Spinal cord (tissue), 10 donors: ENCODE data around the gene PRSS56. TPM values are rescaled to one million over a fixed set of nuclear protein-coding genes. Genes with fewer than 3 reads are reported as not detected.

ENCODE experiments used
- DNase-seq, 6 donors: peaks; one replicate each; pipeline versions ENCODE4 v3.0.0 to v3.0.0-alpha.2; 2013 to 2015; ENCODE audit warnings: low spot score in 6 of 6, low read depth in 4 of 6
- H3K27ac ChIP-seq: one replicate; pipeline ENCODE4 v1.5.1; 2013; ENCODE audit warnings: low read depth, low read length, control low read depth
- H3K27me3 ChIP-seq: one replicate; pipeline ENCODE4 v1.6.1; 2013; ENCODE audit warnings: low read length; ENCODE audit not compliant: control insufficient read depth, insufficient read depth
- H3K36me3 ChIP-seq: one replicate; pipeline ENCODE4 v1.6.1; 2013; ENCODE audit warnings: low read length; ENCODE audit not compliant: control insufficient read depth, insufficient read depth
- H3K4me1 ChIP-seq: one replicate; pipeline ENCODE4 v1.6.1; 2013; ENCODE audit warnings: low read length; ENCODE audit not compliant: control insufficient read depth, insufficient read depth
- H3K4me3 ChIP-seq: one replicate; pipeline ENCODE4 v1.5.1; 2013; ENCODE audit warnings: low read depth, low read length, control low read depth
- H3K9me3 ChIP-seq: one replicate; pipeline ENCODE4 v1.6.1; 2013; ENCODE audit warnings: low read length; ENCODE audit not compliant: control insufficient read depth, insufficient read depth
- WGBS: methylation state at CpG from one replicate; pipeline ENCODE4 v1.1.5; 2013; ENCODE audit warnings: missing lambda C conversion rate; ENCODE audit not compliant: insufficient coverage; 5-methylcytosine and 5-hydroxymethylcytosine counted together
- polyA plus RNA-seq, 2 donors: library from polyadenylated mRNA; unstranded; fragments of 120-200 nt; gene quantifications; one replicate each; pipeline ENCODE4 v1.2.1, GENCODE V29; 2013; ENCODE audit not compliant: insufficient read length in 2 of 2
- total RNA-seq, 2 donors: library from RNA; depleted of rRNA in 1 of 2; stranded (reverse); fragments of 120-200 nt in 1 of 2; fragments of >200 nt in 1 of 2; gene quantifications; one replicate each; pipeline versions ENCODE4 v1.2.3 to v1.2.4, GENCODE V29; 2013 to 2014
- donor health status: healthy.

Gene PRSS56
- total and polyA plus RNA-seq, 4 donors = 0.89 to 5.8 (median 3.1) TPM

DNA sequence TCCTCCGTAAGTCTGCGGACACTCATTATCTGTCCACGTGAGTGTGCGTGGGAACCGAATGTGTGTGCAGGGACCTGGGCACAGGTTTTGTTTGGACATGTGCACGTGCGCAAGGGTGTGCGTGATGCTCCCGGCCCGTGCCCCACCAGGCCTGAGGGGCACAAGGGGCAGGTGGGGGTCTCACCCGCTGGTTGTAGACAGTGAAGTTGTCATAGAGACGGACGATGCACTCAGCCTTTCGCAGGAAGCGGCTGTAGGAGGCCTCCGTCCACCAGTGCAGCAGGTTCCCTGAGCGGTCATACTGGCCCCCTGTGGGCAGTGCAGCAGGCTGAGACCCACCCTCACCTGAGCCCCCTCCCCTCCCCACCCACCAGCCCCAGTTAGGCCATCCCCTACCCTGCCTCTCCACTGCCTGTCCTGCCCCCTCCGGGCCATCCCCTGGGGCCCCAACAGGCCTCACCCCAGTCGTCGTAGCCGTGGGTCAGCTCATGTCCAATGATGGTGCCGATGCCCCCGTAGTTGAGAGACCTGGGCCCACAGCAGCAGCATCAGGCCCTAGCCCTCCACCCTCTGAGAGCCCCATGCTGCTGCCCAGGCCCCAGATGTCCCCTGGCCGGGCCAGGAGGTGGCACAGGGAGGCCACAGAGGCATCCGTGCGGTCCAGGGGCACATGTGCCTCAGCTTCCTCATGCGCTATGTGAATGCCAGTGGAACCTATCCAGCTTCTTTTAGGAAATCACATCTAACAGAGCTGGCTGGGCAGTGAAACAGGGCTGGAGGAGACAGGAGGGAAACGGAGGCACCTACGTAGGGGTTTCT is 38.7 kb upstream of the PRSS56 start:
- no peak overlapping the region for H3K4me3 ChIP-seq
- DNase-seq = no peak
- H3K4me1 ChIP-seq = peaks cover 11% of the 10 kb centered on the region
- H3K27me3 ChIP-seq = peaks cover 29% of the 10 kb centered on the region
- peaks cover 31% of the 10 kb centered on the region for H3K36me3 ChIP-seq
- no peaks in the 10 kb centered on the region for H3K9me3 ChIP-seq
- 88% methylated on average over 27 of the region's 29 CpGs for WGBS
- no peak overlapping the region for H3K27ac ChIP-seq

DNA sequence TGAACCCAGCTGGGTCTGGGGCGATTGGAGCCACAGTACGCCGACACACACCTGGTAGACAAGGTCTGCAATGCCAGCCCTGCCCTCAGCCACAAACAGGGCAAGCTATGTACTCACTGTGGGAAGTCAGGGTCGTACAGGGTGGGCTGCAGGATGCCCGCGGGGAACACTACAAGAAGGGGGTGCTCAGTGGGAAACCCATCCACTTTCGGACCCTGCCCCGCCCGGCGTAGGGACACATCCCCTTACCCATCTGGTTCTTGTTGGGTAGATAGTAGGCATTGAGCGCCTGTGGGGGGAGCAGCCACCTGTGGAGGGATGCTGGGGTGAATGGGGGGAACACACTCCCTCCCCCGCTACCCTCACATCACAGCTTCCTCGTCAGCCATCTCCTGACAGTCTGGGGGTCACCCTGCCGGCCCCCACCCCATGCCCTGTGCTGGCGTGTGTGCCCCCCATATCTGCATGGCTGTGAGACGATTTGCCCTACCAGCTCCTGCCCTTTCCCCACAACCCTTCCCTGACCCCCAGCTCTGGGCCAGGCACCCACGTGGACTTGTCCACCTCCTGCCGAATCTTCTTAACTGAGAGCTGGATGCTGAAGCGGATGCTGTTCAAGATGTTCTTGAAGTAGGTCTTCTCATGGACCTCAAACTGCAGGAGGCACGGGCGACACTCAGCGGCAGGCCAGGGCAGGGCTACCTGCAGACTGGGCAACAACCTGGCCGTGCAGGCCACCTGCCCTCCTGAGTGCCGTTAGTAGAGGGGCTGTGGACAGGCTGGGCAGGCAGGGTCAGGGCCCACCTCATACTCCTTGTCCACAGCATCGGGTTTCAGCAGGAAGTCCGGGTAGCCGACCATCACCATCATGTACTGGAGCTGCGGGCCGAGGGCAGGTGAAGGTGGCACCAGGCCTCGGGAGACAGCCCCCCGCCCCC is 37.6 kb upstream of the PRSS56 start:
- H3K9me3 ChIP-seq = no peaks in the 10 kb centered on the region
- H3K4me1 ChIP-seq = peaks cover 19% of the 10 kb centered on the region
- no peak overlapping the region for H3K27ac ChIP-seq
- DNase-seq = no peak
- no peak overlapping the region for H3K4me3 ChIP-seq
- H3K36me3 ChIP-seq = peaks cover 31% of the 10 kb centered on the region
- WGBS = 93% methylated on average over 17 of the region's 31 CpGs
- peaks cover 38% of the 10 kb centered on the region for H3K27me3 ChIP-seq

DNA sequence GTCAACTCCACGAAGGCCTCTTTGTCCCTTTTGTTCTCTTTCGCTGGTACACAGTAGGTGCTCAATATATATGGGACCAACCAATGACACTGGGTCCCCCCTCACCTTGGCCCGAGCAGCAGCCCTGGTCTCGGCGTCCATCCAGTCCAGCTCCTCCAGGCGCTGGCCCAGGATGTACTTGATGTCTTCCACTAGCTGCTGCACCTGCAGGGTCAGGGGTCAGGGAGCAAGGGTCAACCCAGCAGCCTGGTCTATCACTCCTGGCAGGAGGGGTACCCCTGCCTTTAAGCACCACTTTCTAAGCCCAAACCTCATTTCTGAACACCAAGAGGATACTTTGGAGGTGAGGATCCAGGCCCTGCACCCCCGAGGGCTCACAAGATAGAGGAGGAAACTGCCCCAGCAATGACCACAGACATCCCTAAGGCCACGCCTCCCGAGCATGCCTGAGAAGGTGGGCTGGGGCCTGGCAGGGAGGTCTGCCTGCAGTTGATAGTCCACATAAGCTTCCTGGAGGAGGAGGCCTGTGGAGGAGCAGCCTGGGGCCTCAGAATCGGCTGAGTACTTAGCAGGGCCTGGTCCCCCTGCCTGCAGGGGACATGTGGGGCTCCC is 36.8 kb upstream of the PRSS56 start:
- H3K36me3 ChIP-seq = peaks cover 31% of the 10 kb centered on the region
- WGBS = 87% methylated on average over 10 of the region's 10 CpGs
- H3K27me3 ChIP-seq = peaks cover 43% of the 10 kb centered on the region

DNA sequence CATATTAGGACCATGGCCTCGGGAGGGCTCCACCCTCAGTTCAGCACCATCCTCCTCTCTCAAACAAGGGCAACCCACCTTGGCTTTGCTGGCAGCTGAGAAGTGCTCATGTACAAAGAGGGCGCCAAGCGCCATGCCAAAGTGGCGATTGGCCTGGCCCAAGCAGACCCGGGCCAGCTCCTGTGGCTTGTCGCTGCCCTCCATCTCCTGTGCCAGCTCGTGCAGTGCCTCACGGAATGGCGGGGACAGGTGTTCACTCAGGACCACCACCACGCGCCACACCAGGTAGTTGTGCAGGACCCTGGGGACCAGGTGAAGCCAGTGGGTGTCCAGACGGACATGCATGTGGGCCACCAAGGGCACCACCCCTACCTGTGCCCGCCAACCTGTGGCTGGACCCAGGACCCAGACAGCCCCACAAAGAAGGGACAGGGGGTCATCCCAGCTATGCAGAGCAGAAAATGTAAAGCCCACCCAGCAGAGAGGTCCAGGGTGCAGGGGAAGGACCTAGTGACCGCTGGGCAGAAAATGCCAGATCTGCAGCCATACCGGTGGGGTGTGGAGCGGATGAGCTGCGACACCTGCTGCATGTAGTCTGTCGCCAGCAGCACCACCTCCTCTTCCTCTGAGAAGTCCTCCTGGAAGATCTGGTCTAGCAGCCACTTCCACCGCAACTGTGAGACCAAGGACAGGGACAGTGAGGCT is 36.1 kb upstream of the PRSS56 start:
- Histone ChIP-seq H3K27ac (no peak overlapping the region), H3K27me3 (peaks cover 46% of the 10 kb centered on the region), H3K4me3 (no peak overlapping the region)

More for the DNA sequence above, 36.8 kb upstream of the PRSS56 start:
- Histone ChIP-seq H3K4me3 (no peak overlapping the region), H3K27ac (no peak overlapping the region), H3K9me3 (no peaks in the 10 kb centered on the region), H3K4me1 (peaks cover 23% of the 10 kb centered on the region)
- DNase-seq = no peak

DNA sequence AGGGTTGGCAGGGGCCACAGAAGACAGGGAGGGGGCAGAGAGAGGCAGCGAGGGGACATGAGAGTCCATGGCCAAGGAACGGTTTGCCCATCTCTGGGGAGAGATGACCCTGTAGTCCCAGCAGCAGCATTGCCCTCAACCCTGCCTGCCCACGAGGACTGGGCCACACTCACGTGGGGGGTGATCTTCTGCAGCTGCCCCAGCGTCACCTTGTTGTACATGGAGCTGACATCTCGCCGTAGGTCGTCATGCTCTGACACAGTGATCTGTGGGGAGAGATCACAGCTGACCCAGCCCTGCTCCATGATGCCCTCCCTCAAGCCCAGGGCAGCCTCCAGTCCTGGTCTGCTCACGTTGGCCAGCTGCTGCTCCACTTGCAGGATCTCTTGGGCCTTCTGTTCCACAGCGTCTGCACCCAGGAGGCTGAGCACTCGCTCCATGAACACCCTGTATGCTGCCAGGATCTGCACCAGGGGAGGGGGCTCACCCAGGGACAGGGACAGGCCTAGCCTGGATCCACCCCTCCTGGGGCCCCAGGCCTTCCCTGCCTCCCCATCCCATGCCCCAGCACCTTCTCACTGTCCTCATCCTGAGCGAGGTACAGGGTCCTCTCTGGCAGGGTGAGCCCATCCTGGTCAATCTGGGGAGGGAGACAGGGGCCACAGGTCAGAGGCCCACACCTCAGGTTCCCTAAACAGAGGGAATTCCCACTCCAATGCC is 35.4 kb upstream of the PRSS56 start:
- WGBS = 80% methylated on average over 12 of the region's 12 CpGs
- DNase-seq = no peak
- H3K4me3 ChIP-seq = no peak overlapping the region

More for the DNA sequence above, 36.1 kb upstream of the PRSS56 start:
- no peaks in the 10 kb centered on the region for H3K9me3 ChIP-seq
- H3K4me1 ChIP-seq = peaks cover 27% of the 10 kb centered on the region
- DNase-seq = no peak
- H3K36me3 ChIP-seq = peaks cover 29% of the 10 kb centered on the region
- 94% methylated on average over 19 of the region's 19 CpGs for WGBS

DNA sequence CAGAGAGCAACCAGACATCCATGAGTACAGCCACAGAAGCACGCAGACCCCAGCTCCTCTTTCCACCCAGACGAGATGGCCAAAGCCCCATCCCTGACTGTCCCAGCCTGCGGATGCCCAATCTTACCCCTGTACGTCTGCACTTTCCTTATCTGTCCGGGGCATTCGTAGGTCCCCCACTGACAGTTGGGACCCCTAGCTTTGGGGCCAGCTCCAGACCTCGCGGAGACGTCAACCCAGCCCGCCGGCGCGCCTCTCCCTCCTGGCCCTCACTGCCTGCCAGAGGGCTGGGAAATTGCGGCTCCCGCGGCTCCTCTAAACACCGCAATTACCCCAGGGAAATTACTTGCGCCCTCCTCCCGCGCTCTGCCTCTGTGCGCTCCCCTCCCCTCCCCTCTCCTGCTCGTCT is 34.8 kb upstream of the PRSS56 start:
- H3K9me3 ChIP-seq = no peaks in the 10 kb centered on the region
- H3K36me3 ChIP-seq = peaks cover 23% of the 10 kb centered on the region
- no peak for DNase-seq
- WGBS = 6% methylated on average over 22 of the region's 22 CpGs
- H3K4me3 ChIP-seq = no peak overlapping the region
- H3K27me3 ChIP-seq = peaks cover 49% of the 10 kb centered on the region
- no peak overlapping the region for H3K27ac ChIP-seq
- peaks cover 31% of the 10 kb centered on the region for H3K4me1 ChIP-seq

More for the DNA sequence above, 35.4 kb upstream of the PRSS56 start:
- H3K4me1 ChIP-seq = peaks cover 27% of the 10 kb centered on the region
- H3K27ac ChIP-seq = no peak overlapping the region
- peaks cover 48% of the 10 kb centered on the region for H3K27me3 ChIP-seq
- H3K9me3 ChIP-seq = no peaks in the 10 kb centered on the region
- H3K36me3 ChIP-seq = peaks cover 26% of the 10 kb centered on the region

DNA sequence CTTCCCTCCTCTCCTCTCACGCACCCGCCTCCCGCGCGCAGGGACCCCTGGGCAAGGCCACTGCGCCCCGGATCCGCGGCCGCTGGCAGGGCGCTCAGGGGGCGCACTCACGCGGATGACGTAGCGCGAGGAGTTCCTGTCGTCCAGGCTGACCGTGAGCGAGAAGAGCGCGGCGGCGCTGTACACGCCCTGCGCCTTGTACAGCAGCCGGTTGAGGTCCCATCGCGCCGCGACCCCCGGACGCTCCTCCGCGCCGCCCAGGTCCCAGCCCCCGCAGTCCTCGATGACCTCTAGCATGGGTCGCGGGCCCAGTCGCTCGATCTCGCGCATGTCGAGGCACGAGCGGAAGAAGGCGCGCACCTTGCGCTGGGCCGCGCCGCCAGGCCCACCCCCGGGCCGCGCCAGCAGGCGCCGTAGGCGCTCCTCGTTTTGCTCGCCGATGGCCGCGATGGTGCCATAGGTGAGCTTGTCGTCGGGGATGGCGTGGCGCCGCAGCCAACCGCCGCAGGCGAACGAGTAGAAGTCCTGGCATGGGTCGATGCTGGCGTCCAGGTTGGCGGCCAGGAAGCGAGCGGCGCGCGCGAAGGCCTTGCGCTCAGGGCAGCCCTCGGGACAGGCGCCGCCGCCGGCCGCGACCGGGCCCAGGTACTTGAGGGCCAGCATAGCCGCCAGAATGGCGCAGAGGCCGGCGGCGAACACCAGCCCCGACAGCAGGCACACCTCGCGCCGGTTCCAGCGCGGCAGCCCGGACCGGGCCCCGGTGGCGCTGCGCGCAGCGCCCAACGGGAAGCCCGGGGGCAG is 34.2 kb upstream of the PRSS56 start:
- no peak overlapping the region for H3K27ac ChIP-seq
- peaks cover 31% of the 10 kb centered on the region for H3K4me1 ChIP-seq
- H3K27me3 ChIP-seq = peaks cover 49% of the 10 kb centered on the region
- no peak overlapping the region for H3K4me3 ChIP-seq
- peaks cover 18% of the 10 kb centered on the region for H3K36me3 ChIP-seq
- peak in 1 of 6 donors; percentile 56 for DNase-seq
- H3K9me3 ChIP-seq = no peaks in the 10 kb centered on the region
- WGBS = 1% methylated on average over 111 of the region's 111 CpGs
